MM.1S (cell line): ENCODE results near the gene CFAP57.

Experiments used
- DNase-seq: peaks from one replicate; pipeline ENCODE4 v3.0.0-alpha.2; 2015
- H2AFZ ChIP-seq: fragments of 300-600 bp; sonication (generic); 2 replicates; pipeline ENCODE4 v1.6.0; 2016; ENCODE audit warnings: antibody characterized with exemption, low read length
- H3F3A ChIP-seq: fragments of 300-600 bp; sonication (generic); 2 replicates; pipeline ENCODE4 v1.6.1; 2016; ENCODE audit warnings: mild to moderate bottlenecking, antibody characterized with exemption, low read length, moderate library complexity, mixed read lengths; ENCODE audit not compliant: insufficient read depth
- H3K27ac ChIP-seq: fragments of 300-600 bp; sonication (generic); 2 replicates; pipeline ENCODE4 v1.5.1; 2016; ENCODE audit warnings: mild to moderate bottlenecking, low read length
- H3K27me3 ChIP-seq: fragments of 300-600 bp; sonication (generic); replicated peaks from 2 replicates; pipeline ENCODE4 v1.6.0; 2016; ENCODE audit warnings: low read length; ENCODE audit not compliant: insufficient read depth
- H3K36me3 ChIP-seq: fragments of 300-600 bp; sonication (generic); replicated peaks from 2 replicates; pipeline ENCODE4 v1.6.1; 2016; ENCODE audit warnings: mild to moderate bottlenecking, low read length, mixed read lengths; ENCODE audit not compliant: insufficient read depth
- H3K4me1 ChIP-seq: fragments of 300-600 bp; sonication (generic); 2 replicates; pipeline ENCODE4 v1.6.1; 2016; ENCODE audit warnings: low read length, mixed read lengths
- H3K4me2 ChIP-seq: fragments of 300-600 bp; sonication (generic); 2 replicates; pipeline ENCODE4 v1.6.0; 2016; ENCODE audit warnings: low read depth, low read length
- H3K4me3 ChIP-seq: fragments of 300-600 bp; sonication (generic); 2 replicates; pipeline ENCODE4 v1.5.1; 2016; ENCODE audit warnings: low read length, mixed read lengths
- H3K79me2 ChIP-seq: fragments of 300-600 bp; sonication (generic); 2 replicates; pipeline ENCODE4 v1.6.1; 2016; ENCODE audit warnings: mixed run types, low read length, mixed read lengths
- H3K9ac ChIP-seq: fragments of 300-600 bp; sonication (generic); 2 replicates; pipeline ENCODE4 v1.6.1; 2016; ENCODE audit warnings: low read length, mixed read lengths
- H3K9me2 ChIP-seq: fragments of 300-600 bp; sonication (generic); replicated peaks from 2 replicates; pipeline ENCODE4 v1.6.1; 2016; ENCODE audit warnings: mild to moderate bottlenecking, low read length, mixed read lengths; ENCODE audit not compliant: insufficient read depth
- H3K9me3 ChIP-seq: fragments of 300-600 bp; sonication (generic); replicated peaks from 2 replicates; pipeline ENCODE4 v1.6.1; 2016; ENCODE audit warnings: mild to moderate bottlenecking, low read length, mixed read lengths; ENCODE audit not compliant: insufficient read depth
- H4K20me1 ChIP-seq: fragments of 300-600 bp; sonication (generic); 2 replicates; pipeline ENCODE4 v1.6.1; 2016; ENCODE audit warnings: mild to moderate bottlenecking, low read length, moderate library complexity, mixed read lengths; ENCODE audit not compliant: insufficient read depth
- CTCF ChIP-seq: fragments of 300-600 bp; sonication (generic); IDR thresholded peaks from 2 replicates; pipeline ENCODE4 v1.5.1; 2016; ENCODE audit warnings: antibody characterized with exemption, low read length, mixed read lengths
- EZH2 ChIP-seq: fragments of 300-600 bp; sonication (generic); optimal IDR thresholded peaks from 2 replicates; pipeline ENCODE3; 2017; ENCODE audit warnings: low read depth, mild to moderate bottlenecking, antibody characterized with exemption, low read length, mixed read lengths
- EZH2phosphoT487 ChIP-seq: fragments of 300-600 bp; sonication (generic); IDR thresholded peaks from 2 replicates; pipeline ENCODE4 v1.6.1; 2018; ENCODE audit warnings: antibody characterized with exemption, low read length

The CFAP57 gene

GRCh38 chr1:43232074-43232473 lies 59.9 kb downstream of the CFAP57 start:
- DNase-seq, result no peak
- Histone ChIP-seq H2AFZ (no peak overlapping the region), H3K9me2 (no peaks in the 10 kb centered on the region), H4K20me1 (no peaks in the 10 kb centered on the region), H3K27ac (no peak overlapping the region), H3K9ac (no peak overlapping the region), H3K4me2 (no peak overlapping the region), H3F3A (no peaks in the 10 kb centered on the region), H3K9me3 (no peaks in the 10 kb centered on the region), H3K27me3 (no peaks in the 10 kb centered on the region), H3K4me1 (no peaks in the 10 kb centered on the region), H3K36me3 (no peaks in the 10 kb centered on the region), H3K4me3 (no peak overlapping the region), H3K79me2 (no peaks in the 10 kb centered on the region)
- TF ChIP-seq CTCF, result no peak
- no peak for TF ChIP-seq EZH2
- no peak for TF ChIP-seq EZH2phosphoT487

- Histone ChIP-seq H3K9ac (no peak overlapping the region), H3K4me2 (no peak overlapping the region), H3K9me2 (no peaks in the 10 kb centered on the region), H3K36me3 (no peaks in the 10 kb centered on the region), H3F3A (no peaks in the 10 kb centered on the region), H3K4me3 (no peak overlapping the region), H3K4me1 (no peaks in the 10 kb centered on the region), H3K27me3 (no peaks in the 10 kb centered on the region), H3K27ac (no peak overlapping the region), H2AFZ (no peak overlapping the region), H4K20me1 (no peaks in the 10 kb centered on the region), H3K79me2 (no peaks in the 10 kb centered on the region), H3K9me3 (no peaks in the 10 kb centered on the region)
- no peak for DNase-seq
- TF ChIP-seq CTCF (no peak), EZH2 (no peak), EZH2phosphoT487 (no peak)
Measured at GRCh38 chr1:43232482-43232881, 60.4 kb downstream of the CFAP57 start.

GRCh38 chr1:43233631-43234030 lies 61.5 kb downstream of the CFAP57 start:
- no peak overlapping the region for H2AFZ ChIP-seq
- no peak for DNase-seq

More at GRCh38 chr1:43233631-43234030, 61.5 kb downstream of the CFAP57 start:
- Histone ChIP-seq H4K20me1 (no peaks in the 10 kb centered on the region), H3K9me3 (no peaks in the 10 kb centered on the region), H3K4me3 (no peak overlapping the region), H3K36me3 (no peaks in the 10 kb centered on the region), H3F3A (no peaks in the 10 kb centered on the region), H3K79me2 (no peaks in the 10 kb centered on the region), H3K27ac (no peak overlapping the region), H3K27me3 (no peaks in the 10 kb centered on the region), H3K4me2 (no peak overlapping the region), H3K9me2 (no peaks in the 10 kb centered on the region), H3K4me1 (no peaks in the 10 kb centered on the region), H3K9ac (no peak overlapping the region)
- TF ChIP-seq CTCF (no peak), EZH2 (no peak), EZH2phosphoT487 (no peak)
